T47D (cell line): ENCODE measurements around the gene RTTN.

Experiments
- DNase-seq, 2 experiments: peaks; one replicate each; pipeline versions ENCODE4 v3.0.0 to v3.0.0-alpha.2; 2011 to 2012; ENCODE audit warnings: low read depth in 1 of 2, low spot score in 1 of 2
- JUND ChIP-seq: IDR thresholded peaks from 2 replicates; pipeline ENCODE4 v1.6.1; 2012; ENCODE audit warnings: low read depth
- in situ Hi-C: cut with HindIII; loops from 2 replicates; pipeline ENCODE4 v1.10.0; 2016; ENCODE audit warnings: low sequenced_read_pairs, low pct_unique_long_range_greater_than_20kb

The RTTN gene

GRCh38 chr18:69958422-69958821 is 247.1 kb downstream of the RTTN start:
- DNase-seq: no peak
- TF ChIP-seq JUND: no peak
- in situ Hi-C loops: no loop called here

- DNase-seq: no peak
- in situ Hi-C loops: no loop called here
- TF ChIP-seq JUND: no peak
Observed at GRCh38 chr18:69957747-69958146, 247.7 kb downstream of the RTTN start.

DNA sequence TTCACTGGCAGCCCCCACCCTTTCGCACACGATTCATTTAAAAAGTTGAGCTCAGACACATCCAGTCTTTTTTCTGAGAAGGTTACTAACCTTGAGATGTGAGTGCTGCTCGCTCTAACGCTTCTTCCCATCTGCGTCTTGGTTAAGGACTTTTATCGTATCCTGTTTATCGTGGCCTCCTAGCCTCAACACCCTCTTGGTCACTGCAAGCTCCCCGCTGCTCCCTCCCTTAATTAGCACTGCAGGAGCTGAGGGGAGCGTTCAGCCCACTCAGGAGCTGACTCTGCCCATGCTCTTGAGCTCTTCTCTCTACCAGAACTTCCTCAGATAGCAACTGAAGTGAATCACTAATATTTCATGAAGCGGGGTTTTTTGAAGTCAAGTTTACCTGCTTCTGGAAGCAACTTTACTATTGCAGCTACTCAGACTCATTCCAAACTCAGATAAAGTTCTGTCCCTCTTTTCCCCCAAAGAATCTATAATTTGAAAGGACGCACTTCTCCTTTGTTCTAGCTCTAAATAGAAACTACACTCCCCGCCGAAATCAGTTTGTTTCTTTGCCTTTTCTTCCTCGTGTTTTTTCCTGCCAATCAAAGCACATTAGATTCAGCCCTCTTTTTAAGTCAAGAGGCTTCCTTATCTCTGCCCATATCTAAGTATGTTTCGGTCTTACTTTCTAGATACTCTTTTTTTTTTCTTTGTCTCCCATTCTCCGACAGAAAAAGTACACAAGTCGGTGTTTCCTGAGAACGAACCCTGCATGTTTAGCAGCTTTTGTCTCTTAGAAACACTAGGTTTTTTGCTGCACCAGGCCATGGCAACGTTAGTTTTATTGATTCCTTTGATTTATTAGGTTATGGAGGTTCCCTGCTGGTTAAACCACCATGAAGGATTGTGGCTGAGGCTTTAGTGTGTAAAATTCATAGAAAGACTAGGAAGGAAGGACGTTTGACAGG is 248.5 kb downstream of the RTTN start:
- in situ Hi-C loops: no loop called here
- no peak for DNase-seq
- TF ChIP-seq JUND: no peak

- TF ChIP-seq JUND: no peak
- in situ Hi-C loops: no loop called here
- no peak for DNase-seq
Observed at GRCh38 chr18:69956057-69956456, 249.4 kb downstream of the RTTN start.

DNA sequence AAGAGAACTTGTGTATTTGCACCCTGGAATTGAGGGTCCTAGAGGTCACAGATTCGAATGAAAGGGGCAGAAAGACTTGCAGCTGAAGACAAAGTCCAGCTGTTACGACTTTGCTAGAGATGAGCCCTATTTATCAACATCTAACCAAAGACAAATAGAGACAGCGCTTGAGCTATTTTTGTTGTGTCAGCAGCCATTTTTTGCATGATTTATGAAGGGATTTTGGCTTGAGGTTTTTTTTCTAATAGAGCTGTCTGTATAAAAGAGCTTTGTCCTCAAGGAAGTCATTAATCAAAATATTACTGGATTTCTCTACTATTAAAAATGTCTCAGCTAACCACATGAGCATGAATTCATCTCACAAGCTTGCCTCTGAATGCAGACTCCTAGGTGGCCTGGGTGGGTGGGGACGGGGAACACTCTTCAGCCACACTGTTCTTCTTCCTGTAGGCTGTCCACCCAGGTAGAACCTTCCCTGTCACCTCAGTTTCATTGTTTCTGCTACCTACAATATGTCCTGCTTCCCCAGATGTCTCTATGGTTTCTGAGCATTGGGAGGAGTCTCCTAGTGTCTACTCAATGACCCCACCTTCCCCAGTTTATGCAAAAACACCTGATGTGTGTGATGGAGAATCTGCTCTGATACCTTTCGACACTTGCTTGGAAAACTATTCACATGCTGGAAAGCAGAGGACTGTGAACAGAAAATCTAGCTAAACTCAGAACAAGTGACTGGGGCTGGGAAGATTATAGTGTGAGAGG is 250.6 kb downstream of the RTTN start:
- no peak for TF ChIP-seq JUND
- in situ Hi-C loops: no loop called here
- DNase-seq: no peak

GRCh38 chr18:69953191-69953590 is 252.3 kb downstream of the RTTN start:
- DNase-seq: no peak
- TF ChIP-seq JUND: no peak
- in situ Hi-C loops: no loop called here
